Duodenal mucosa (tissue), 2 donors: ENCODE results near the gene PFAS.

ENCODE experiments used
- H3K27ac ChIP-seq: one replicate; pipeline ENCODE4 v1.7.0; 2013; ENCODE audit warnings: low read depth, low read length
- H3K27me3 ChIP-seq, 2 donors: one replicate each; pipeline ENCODE4 v1.7.0; 2013; ENCODE audit warnings: low read length in 2 of 2, control low read depth in 1 of 2; ENCODE audit not compliant: insufficient read depth in 2 of 2, control insufficient read depth in 1 of 2
- H3K36me3 ChIP-seq, 2 donors: one replicate each; pipeline ENCODE4 v1.7.0; 2013; ENCODE audit warnings: low read length in 2 of 2, control low read depth in 1 of 2; ENCODE audit not compliant: insufficient read depth in 2 of 2, control insufficient read depth in 1 of 2
- H3K4me1 ChIP-seq, 2 donors: one replicate each; pipeline ENCODE4 v1.7.0; 2013; ENCODE audit warnings: low read length in 2 of 2, control low read depth in 1 of 2; ENCODE audit not compliant: insufficient read depth in 2 of 2, control insufficient read depth in 1 of 2
- H3K4me3 ChIP-seq, 2 donors: one replicate each; pipeline ENCODE4 v1.7.0; 2013; ENCODE audit warnings: low read length in 2 of 2, low read depth in 1 of 2
- H3K9ac ChIP-seq, 2 donors: one replicate each; pipeline ENCODE4 v1.7.0; 2013; ENCODE audit warnings: low read length in 2 of 2, low read depth in 1 of 2
- H3K9me3 ChIP-seq, 2 donors: one replicate each; pipeline ENCODE4 v1.7.0; 2013; ENCODE audit warnings: low read length in 2 of 2, control low read depth in 1 of 2; ENCODE audit not compliant: control insufficient read depth in 1 of 2

PFAS gene

DNA sequence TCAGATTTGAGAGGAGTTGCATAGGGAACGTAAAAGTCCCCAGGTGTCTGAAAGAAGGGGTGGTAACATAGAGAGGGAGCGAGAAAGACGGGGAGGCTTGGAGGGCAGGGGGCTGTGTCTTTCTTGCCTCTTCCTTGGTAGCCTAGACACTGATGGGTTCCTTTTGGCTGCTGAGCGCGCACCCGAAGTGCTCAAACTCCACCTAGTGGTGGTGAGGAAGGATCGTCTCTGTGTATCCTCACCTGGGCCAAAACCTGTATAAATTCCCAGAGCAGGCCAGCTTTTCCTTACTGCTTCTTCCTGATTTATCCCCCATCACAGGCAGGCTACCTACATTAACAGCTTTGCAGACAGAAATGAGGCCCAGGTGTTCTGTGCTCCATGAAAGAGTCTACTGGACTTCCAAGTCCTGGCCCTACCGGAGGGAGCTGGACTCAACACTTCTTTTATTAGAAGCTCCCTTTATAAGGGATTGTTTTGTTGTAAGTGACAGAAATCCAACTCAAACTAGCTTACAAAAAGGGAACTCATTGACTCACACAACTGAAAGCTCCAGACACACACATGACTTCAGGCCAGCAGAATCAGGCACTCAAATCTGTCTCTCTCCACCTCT lies 51.6 kb downstream of the PFAS start:
- Histone ChIP-seq H3K4me1 (peaks cover 0 to 2% of the 10 kb centered on the region in 2 donors), H3K9me3 (no peaks in the 10 kb centered on the region), H3K27ac (no peak overlapping the region), H3K4me3 (no peak overlapping the region), H3K36me3 (no peaks in the 10 kb centered on the region), H3K9ac (no peak overlapping the region), H3K27me3 (no peaks in the 10 kb centered on the region)

DNA sequence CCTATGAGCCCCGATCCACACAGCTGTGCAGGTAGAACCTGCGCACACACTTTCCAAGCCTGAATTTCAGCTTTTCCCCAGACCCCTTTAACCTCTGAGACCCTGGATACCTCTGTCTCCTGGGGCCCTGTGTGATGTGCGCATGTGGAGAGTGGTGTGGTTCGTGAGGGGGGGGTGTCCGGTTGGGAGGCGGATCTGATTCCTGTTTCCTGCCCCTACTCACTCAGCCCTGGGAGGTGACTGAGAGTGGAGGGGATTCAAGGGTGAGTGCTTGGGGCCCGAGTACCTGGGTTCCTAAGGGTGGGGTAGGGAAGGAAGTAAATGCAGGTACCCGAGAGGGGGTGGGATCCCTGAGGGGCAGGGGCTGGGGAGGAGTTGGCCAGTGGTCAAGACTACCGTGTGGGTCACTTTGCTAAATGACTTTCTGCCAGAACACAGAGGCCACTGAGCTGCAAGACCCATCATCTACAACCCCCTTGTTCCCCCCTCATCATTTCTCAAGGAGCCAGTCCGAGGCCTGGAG lies 61.6 kb downstream of the PFAS start:
- Histone ChIP-seq H3K4me1 (no peaks in the 10 kb centered on the region), H3K9me3 (no peaks in the 10 kb centered on the region), H3K9ac (no peak overlapping the region), H3K27me3 (peaks cover 28 to 37% of the 10 kb centered on the region in 2 donors), H3K27ac (no peak overlapping the region), H3K36me3 (no peaks in the 10 kb centered on the region), H3K4me3 (no peak overlapping the region)

DNA sequence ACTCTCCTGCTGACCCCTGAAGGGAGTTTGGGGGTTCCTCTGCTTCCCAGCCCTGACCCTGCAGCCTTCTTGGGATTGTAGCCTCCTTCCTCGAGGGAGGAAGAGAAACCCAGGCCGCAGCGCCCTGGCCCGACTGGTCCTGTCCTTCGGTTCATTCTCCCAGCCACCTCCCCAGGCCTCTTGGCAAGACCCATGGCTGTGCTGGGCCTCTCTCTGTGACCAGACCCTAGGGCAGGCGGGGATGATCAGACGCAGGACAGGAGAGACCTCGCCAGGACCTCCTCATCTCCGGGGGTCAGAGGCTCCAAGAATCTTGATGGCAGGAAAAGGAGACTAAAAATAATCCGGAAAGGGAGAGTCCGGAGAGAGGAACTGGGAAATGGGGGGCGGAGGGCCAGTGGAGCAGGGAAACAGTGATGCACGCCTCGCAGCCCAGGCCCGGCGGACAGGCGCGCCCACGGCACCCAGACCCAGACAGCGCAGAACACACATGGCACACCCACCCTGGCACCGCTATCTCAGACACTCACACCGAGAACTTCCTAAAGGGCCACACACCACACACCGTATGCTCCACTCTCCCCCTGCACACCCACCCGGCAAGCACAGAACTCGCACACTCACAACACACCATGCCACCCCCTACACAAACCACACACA lies 62.2 kb downstream of the PFAS start:
- Histone ChIP-seq H3K9ac (no peak overlapping the region), H3K4me3 (no peak overlapping the region), H3K27ac (peak overlapping the region; percentile 10)

DNA sequence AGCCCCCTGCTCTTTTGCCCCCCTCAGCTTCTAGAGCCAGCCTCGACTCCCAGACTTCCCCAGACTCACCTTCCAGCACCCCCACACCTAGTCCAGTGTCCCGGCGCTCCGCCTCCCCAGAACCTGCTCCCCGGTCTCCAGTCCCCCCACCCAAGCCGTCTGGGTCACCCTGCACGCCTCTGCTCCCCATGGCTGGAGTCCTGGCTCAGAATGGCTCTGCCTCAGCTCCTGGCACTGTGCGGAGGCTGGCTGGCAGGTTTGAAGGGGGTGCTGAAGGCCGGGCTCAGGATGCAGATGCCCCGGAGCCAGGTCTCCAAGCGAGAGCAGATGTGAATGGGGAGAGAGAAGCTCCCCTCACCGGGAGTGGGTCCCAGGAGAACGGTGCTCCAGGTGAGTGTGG lies 63.2 kb downstream of the PFAS start:
- no peaks in the 10 kb centered on the region for H3K36me3 ChIP-seq
- H3K9me3 ChIP-seq: no peaks in the 10 kb centered on the region
- H3K27me3 ChIP-seq: peaks cover 35 to 42% of the 10 kb centered on the region in 2 donors
- H3K4me1 ChIP-seq: no peaks in the 10 kb centered on the region
- no peak overlapping the region for H3K4me3 ChIP-seq
- H3K27ac ChIP-seq: no peak overlapping the region
- no peak overlapping the region for H3K9ac ChIP-seq

More for the DNA sequence above, 62.2 kb downstream of the PFAS start:
- Histone ChIP-seq H3K4me1 (no peaks in the 10 kb centered on the region), H3K36me3 (no peaks in the 10 kb centered on the region), H3K9me3 (no peaks in the 10 kb centered on the region), H3K27me3 (peaks cover 34 to 42% of the 10 kb centered on the region in 2 donors)

DNA sequence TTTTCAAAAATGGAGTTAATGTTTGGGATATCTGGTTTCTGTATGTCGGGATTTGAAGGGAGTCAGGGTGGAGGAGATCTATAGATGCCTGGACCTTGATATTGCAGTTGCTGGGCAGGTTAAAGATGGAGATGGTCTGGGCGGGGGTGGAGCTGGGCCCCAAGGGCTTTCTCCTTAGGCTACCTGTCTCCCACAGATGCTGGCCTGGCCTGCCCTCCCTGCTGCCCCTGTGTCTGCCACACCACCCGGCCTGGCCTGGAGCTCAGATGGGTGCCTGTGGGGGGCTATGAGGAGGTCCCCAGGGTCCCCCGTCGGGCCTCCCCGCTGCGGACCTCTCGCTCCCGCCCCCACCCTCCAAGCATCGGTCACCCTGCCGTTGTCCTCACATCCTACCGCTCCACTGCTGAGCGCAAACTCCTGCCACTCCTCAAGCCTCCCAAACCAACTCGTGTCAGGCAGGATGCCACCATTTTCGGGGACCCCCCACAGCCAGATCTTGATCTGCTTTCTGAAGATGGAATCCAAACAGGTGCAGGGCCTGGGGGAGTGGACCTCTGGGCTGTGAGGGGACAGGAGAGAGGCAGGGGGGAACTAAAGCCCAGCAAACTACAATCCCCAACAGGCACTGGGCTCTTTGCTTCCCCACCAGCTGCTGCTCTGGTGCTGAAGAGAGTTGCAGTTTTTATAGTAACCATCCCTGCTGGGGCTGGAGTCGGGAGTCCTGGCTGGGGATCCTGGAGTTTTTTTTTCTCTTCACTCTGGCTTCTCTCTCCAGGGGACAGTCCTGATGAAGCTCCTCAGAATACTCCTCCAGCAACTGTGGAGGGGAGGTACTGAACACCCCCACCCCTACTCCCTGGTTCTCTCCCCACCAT lies 63.9 kb downstream of the PFAS start:
- Histone ChIP-seq H3K9ac (no peak overlapping the region), H3K27ac (no peak overlapping the region), H3K9me3 (no peaks in the 10 kb centered on the region), H3K27me3 (peaks cover 36 to 42% of the 10 kb centered on the region in 2 donors), H3K4me1 (no peaks in the 10 kb centered on the region), H3K36me3 (no peaks in the 10 kb centered on the region), H3K4me3 (no peak overlapping the region)

DNA sequence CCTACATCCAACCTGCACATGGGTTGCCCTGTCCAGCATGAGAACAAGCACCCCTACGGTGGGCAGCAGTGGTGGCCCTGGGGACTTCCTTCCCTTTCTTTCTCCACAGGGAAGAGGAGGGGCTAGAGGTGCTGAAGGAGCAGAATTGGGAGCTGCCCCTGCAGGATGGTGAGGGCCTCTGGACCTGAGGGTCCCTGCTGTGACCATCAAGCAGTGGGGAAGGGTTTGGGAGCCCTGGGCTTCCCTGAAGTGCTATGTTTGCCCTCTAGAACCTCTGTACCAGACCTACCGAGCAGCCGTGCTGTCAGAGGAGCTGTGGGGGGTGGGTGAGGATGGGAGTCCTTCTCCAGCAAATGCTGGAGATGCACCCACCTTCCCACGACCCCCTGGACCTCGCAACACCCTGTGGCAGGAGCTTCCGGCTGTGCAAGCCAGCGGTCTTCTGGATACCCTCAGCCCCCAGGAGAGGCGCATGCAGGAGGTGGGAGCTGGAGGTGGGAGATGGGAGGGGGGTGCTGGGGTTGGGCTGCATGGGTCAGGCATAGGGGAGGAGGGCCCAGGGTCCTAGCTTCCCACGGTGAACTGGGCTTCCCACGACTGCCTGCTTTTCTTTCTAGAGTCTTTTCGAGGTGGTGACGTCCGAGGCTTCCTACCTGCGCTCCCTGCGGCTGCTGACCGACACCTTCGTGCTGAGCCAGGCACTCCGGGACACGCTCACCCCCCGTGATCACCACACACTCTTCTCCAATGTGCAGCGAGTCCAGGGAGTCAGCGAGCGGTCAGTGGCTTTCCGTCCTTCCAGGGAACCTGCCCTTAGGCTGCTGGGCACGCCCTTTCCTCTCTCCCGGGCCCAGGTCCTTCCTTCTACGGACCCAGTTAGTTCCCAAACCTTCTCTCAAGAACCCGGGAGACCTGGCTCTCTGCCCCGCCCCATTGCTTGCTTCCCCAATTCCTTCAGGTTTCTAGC lies 66.0 kb downstream of the PFAS start:
- H3K36me3 ChIP-seq: no peaks in the 10 kb centered on the region
- H3K4me1 ChIP-seq: no peaks in the 10 kb centered on the region
- no peaks in the 10 kb centered on the region for H3K9me3 ChIP-seq
- peaks cover 40 to 42% of the 10 kb centered on the region in 2 donors for H3K27me3 ChIP-seq
- H3K4me3 ChIP-seq: peak overlapping the region in 1 of 2 donors; percentile 22
- H3K27ac ChIP-seq: no peak overlapping the region
- no peak overlapping the region for H3K9ac ChIP-seq

DNA sequence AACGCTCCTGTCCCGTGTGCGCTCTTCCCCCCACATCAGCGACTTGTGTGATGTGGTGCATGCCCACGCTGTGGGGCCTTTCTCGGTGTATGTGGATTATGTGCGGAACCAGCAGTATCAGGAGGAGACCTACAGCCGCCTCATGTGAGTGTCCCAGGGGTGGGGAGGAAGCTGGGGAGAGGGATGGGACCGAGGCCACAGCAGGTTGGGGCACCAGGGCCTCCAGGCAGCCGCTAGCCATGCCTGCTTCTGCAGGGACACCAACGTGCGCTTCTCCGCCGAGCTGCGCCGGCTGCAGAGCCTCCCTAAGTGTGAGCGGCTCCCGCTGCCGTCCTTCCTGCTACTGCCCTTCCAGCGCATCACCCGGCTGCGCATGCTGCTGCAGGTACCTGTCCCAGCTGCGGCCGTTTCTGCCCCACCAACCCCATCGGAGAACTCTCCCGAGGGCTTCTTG lies 66.7 kb downstream of the PFAS start:
- no peak overlapping the region for H3K27ac ChIP-seq
- H3K4me3 ChIP-seq: no peak overlapping the region
- no peaks in the 10 kb centered on the region for H3K9me3 ChIP-seq
- peaks cover 35 to 36% of the 10 kb centered on the region in 2 donors for H3K27me3 ChIP-seq
- H3K4me1 ChIP-seq: no peaks in the 10 kb centered on the region
- H3K9ac ChIP-seq: no peak overlapping the region
- no peaks in the 10 kb centered on the region for H3K36me3 ChIP-seq

DNA sequence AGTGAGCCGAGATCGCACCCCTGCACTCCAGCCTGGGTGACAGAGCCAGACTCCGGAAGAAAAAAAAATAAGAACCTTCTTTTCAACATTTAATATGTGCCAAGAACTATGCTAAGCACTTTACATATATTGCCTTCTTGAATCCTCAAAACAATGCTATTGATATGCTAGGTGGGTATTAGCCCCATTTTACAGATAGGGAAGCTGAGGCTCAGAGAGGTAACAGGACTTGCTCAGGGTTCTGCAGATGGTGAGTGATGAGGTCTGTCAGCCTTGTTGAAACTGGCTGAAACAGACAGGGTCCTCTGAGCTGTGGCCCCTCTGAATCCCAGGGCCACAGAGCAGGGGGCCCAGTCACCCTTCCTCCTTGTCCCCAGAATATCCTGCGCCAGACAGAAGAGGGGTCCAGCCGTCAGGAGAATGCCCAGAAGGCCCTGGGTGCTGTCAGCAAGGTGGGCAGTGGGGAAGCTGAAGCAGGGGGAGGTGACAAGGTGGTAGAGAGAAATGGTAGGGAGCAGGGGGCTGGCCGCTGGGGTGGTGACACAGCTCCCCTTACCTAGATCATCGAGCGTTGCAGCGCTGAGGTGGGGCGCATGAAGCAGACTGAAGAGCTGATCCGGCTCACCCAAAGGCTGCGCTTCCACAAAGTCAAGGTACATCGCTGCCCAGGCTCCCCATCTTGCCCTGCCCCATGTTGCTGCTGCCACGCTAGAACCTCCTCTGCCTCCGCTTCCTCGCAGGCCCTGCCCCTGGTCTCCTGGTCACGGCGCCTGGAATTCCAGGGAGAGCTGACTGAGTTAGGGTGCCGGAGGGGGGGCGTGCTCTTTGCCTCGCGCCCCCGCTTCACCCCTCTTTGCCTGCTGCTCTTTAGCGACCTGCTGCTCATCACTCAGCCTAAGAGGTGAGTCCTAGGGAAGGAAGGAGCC lies 69.2 kb downstream of the PFAS start:
- H3K9ac ChIP-seq: no peak overlapping the region
- H3K9me3 ChIP-seq: no peaks in the 10 kb centered on the region
- H3K4me3 ChIP-seq: no peak overlapping the region
- H3K27me3 ChIP-seq: peaks cover 25 to 31% of the 10 kb centered on the region in 2 donors
- H3K27ac ChIP-seq: no peak overlapping the region
- H3K4me1 ChIP-seq: no peaks in the 10 kb centered on the region
- no peaks in the 10 kb centered on the region for H3K36me3 ChIP-seq
